GM20000 (cell line): Measurements from ENCODE around the gene TNRC6B.

ENCODE experiments used
- DNase-seq: peaks from one replicate; pipeline ENCODE4 v3.0.0; 2012; ENCODE audit warnings: low spot score
- TF ChIP-seq, protein P1 (sequence below): IDR thresholded peaks from 2 replicates; pipeline ENCODE4 v1.5.1; 2012; ENCODE audit warnings: mild to moderate bottlenecking, control low read depth; ENCODE audit errors: extremely low read depth, missing control alignments

Gene TNRC6B

DNA sequence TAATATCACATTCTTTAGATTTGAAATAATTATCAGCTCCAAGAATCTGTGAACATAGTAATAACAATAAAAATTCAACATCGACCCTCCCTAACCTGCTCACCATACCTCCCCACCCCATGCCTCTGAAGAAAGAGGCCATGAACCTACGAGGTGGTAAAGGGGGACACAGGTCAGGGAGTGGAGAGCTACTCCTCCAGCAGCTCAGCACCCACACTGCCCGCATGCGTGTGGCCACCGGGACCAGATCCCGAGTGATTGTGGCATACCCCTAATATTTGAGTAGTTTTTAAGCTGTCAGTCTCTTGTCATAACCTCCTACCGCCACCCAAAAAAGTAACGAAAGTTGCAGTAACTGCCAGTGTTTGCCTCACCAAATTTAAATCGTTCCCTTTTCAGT is 151.7 kb downstream of the TNRC6B start:
- TF ChIP-seq, protein P1, sequence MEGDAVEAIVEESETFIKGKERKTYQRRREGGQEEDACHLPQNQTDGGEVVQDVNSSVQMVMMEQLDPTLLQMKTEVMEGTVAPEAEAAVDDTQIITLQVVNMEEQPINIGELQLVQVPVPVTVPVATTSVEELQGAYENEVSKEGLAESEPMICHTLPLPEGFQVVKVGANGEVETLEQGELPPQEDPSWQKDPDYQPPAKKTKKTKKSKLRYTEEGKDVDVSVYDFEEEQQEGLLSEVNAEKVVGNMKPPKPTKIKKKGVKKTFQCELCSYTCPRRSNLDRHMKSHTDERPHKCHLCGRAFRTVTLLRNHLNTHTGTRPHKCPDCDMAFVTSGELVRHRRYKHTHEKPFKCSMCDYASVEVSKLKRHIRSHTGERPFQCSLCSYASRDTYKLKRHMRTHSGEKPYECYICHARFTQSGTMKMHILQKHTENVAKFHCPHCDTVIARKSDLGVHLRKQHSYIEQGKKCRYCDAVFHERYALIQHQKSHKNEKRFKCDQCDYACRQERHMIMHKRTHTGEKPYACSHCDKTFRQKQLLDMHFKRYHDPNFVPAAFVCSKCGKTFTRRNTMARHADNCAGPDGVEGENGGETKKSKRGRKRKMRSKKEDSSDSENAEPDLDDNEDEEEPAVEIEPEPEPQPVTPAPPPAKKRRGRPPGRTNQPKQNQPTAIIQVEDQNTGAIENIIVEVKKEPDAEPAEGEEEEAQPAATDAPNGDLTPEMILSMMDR, result no peak
- no peak for DNase-seq

- TF ChIP-seq, protein P1, result no peak
- no peak for DNase-seq
Measured at GRCh38 chr22:40330086-40330485, 152.4 kb downstream of the TNRC6B start.

GRCh38 chr22:40330615-40331014 is 152.9 kb downstream of the TNRC6B start:
- TF ChIP-seq, protein P1, result no peak
- DNase-seq, result no peak

GRCh38 chr22:40331706-40332105 is 154.0 kb downstream of the TNRC6B start:
- TF ChIP-seq, protein P1, result no peak
- no peak for DNase-seq

GRCh38 chr22:40332319-40332781 is 154.6 kb downstream of the TNRC6B start:
- no peak for DNase-seq
- TF ChIP-seq, protein P1, result no peak

GRCh38 chr22:40334060-40334459 is 156.3 kb downstream of the TNRC6B start:
- no peak for DNase-seq

DNA sequence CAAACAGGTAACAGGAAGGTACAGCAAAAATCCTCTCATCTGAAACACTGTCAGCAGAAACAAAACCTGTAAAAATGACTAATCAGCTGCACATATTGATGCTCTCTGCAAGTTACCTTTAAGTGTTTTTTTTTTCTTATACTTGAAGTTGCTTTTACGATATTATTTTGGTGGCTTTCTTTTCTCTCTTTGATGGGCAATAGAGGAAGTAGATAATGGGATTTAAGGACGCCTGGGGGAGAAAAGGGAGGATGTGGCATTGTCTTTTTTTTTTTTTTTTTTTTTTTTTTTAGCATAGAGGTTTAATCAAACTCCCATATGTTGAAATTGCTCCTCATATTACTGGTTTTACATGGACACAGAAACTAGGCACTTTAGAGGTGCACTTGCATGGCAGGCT is 157.2 kb downstream of the TNRC6B start:
- no peak for DNase-seq
- TF ChIP-seq, protein P1, result no peak

More at GRCh38 chr22:40334060-40334459, 156.3 kb downstream of the TNRC6B start:
- TF ChIP-seq, protein P1, result no peak
